HepG2 (cell line): ENCODE results near the gene CAMK2A. TPM values are rescaled to one million over a fixed set of nuclear protein-coding genes. Genes with fewer than 3 reads are reported as not detected.

ENCODE experiments used
- ATAC-seq: fragments of 200-7000 bp; cut with Tn5 transposase; 3 replicates; pipeline ENCODE4 v1.9.1; 2020; ENCODE audit warnings: mild to moderate bottlenecking, moderate library complexity
- BruUV-seq: library from RNA; stranded (reverse); fragments of 400-500 nt; replicated peaks from 2 replicates; lab custom pipeline; 2021; lab: Mats Ljungman, UMichigan
- CTCF ChIA-PET: fragments of 300-600 bp; formaldehyde crosslinking; extraction: SDS; loops from one replicate; lab custom pipeline; 2021; ENCODE audit warnings: low total read pairs, inconsistent platforms, low intra/inter-chr PET ratio; lab: Yijun Ruan, JAX
- POLR2A ChIA-PET: fragments of 350-600 bp; sonication (Branson Sonifier 250); formaldehyde crosslinking; loops from one replicate; lab custom pipeline; 2020; ENCODE audit warnings: antibody characterized with exemption, inconsistent platforms; lab: Yijun Ruan, JAX
- DNase-seq: peaks from one replicate; pipeline ENCODE4 v3.0.0-alpha.2; 2015; ENCODE audit warnings: low spot score
- FAIRE-seq: peaks from 3 replicates; lab custom pipeline; 2011; peaks lifted over from hg19 to GRCh38; lab: Jason Lieb, UNC
- H2AFZ ChIP-seq: one replicate; pipeline ENCODE4 v1.6.1; 2011; ENCODE audit warnings: low read length, inconsistent platforms
- H3K27ac ChIP-seq: fragments of 300-600 bp; 3 replicates; pipeline ENCODE4 v1.8.0; 2011; ENCODE audit warnings: mixed run types, mild to moderate bottlenecking, mixed read lengths, low read length, inconsistent platforms; ENCODE audit not compliant: insufficient read depth; ENCODE audit errors: extremely low read length
- H3K27me3 ChIP-seq, 2 experiments: fragments of 200-600 bp in 1 of 2; 2 replicates in 1 of 2; 3 replicates in 1 of 2; pipeline versions ENCODE4 v1.6.0 to v1.8.0; 2011; ENCODE audit warnings: low read length in 2 of 2, mild to moderate bottlenecking in 2 of 2, moderate library complexity in 2 of 2, inconsistent platforms in 1 of 2; ENCODE audit not compliant: insufficient read depth in 2 of 2, control insufficient read depth in 1 of 2
- H3K36me3 ChIP-seq, 2 experiments: fragments of 200-600 bp in 1 of 2; replicated peaks in 1 of 2; 2 replicates in 1 of 2; 3 replicates in 1 of 2; pipeline versions ENCODE4 v1.5.1 to v1.8.0; 2011; ENCODE audit warnings: low read length in 2 of 2, inconsistent platforms in 1 of 2; ENCODE audit not compliant: insufficient read depth in 2 of 2, control insufficient read depth in 1 of 2
- H3K4me1 ChIP-seq: 2 replicates; pipeline ENCODE4 v1.5.1; 2012; ENCODE audit warnings: low read length, inconsistent platforms; ENCODE audit not compliant: insufficient read depth
- H3K4me2 ChIP-seq: 2 replicates; pipeline ENCODE4 v1.6.0; 2011; ENCODE audit warnings: low read depth, low read length, inconsistent platforms
- H3K4me3 ChIP-seq, 3 experiments: fragments of 200-600 bp in 1 of 3; sonication (generic), shearing (Covaris generic) in 1 of 3; replicated peaks in 1 of 3; 2 replicates each; pipeline ENCODE4 v1.5.1; 2011 to 2016; ENCODE audit warnings: low read length in 3 of 3, inconsistent platforms in 2 of 3, low read depth in 2 of 3, mild to moderate bottlenecking in 2 of 3, control low read depth in 1 of 3, mixed read lengths in 1 of 3; ENCODE audit not compliant: insufficient read depth in 1 of 3
- H3K79me2 ChIP-seq: one replicate; pipeline ENCODE4 v1.6.1; 2011; ENCODE audit warnings: low read length, inconsistent platforms; ENCODE audit not compliant: insufficient read depth
- H3K9ac ChIP-seq: 2 replicates; pipeline ENCODE4 v1.6.0; 2011; ENCODE audit warnings: mild to moderate bottlenecking, low read depth, low read length, inconsistent platforms; ENCODE audit not compliant: insufficient read depth
- H3K9me3 ChIP-seq: 2 replicates; pipeline ENCODE4 v1.5.1; 2012; ENCODE audit warnings: mild to moderate bottlenecking, low read length
- H4K20me1 ChIP-seq: 2 replicates; pipeline ENCODE4 v1.6.0; 2011; ENCODE audit warnings: inconsistent platforms, mild to moderate bottlenecking, low read length, moderate library complexity; ENCODE audit not compliant: insufficient read depth
- BCL3 ChIP-seq: sonication (generic); formaldehyde crosslinking; IDR thresholded peaks from 2 replicates; pipeline ENCODE4 v1.5.1; 2020; ENCODE audit warnings: mild to moderate bottlenecking, missing genetic modification reagents, moderate library complexity
- CENPT ChIP-seq: sonication (generic); formaldehyde crosslinking; IDR thresholded peaks from 2 replicates; pipeline ENCODE4 v1.8.0; 2022; ENCODE audit warnings: low read depth, mild to moderate bottlenecking, moderate library complexity, missing genetic modification reagents
- FOXA3 ChIP-seq: IDR thresholded peaks from 2 replicates; pipeline ENCODE4 v1.6.1; 2016; ENCODE audit warnings: missing genetic modification reagents, missing compliant biosample characterization
- FOXO1 ChIP-seq: sonication (generic); formaldehyde crosslinking; IDR thresholded peaks from 2 replicates; pipeline ENCODE4 v1.4.0; 2020; ENCODE audit warnings: missing genetic modification reagents
- GATAD1 ChIP-seq: IDR thresholded peaks from 2 replicates; pipeline ENCODE4 v1.6.1; 2016; ENCODE audit warnings: missing genetic modification reagents, missing compliant biosample characterization
- KDM2A ChIP-seq: sonication (generic); formaldehyde crosslinking; IDR thresholded peaks from 2 replicates; pipeline ENCODE4 v1.4.0; 2020; ENCODE audit warnings: low read depth, missing genetic modification reagents, borderline replicate concordance
- NFATC3 ChIP-seq: sonication (generic); formaldehyde crosslinking; IDR thresholded peaks from 2 replicates; pipeline ENCODE4 v1.5.1; 2020; ENCODE audit warnings: mild to moderate bottlenecking, missing genetic modification reagents
- RAD21 ChIP-seq: fragments of 450-650 bp; formaldehyde crosslinking; IDR thresholded peaks from 2 replicates; pipeline ENCODE4 v1.5.0; 2020; ENCODE audit warnings: mild to moderate bottlenecking
- SIX4 ChIP-seq: sonication (generic); formaldehyde crosslinking; IDR thresholded peaks from 2 replicates; pipeline ENCODE4 v1.4.0; 2020; ENCODE audit warnings: missing genetic modification reagents
- STAG1 ChIP-seq: sonication (generic); formaldehyde crosslinking; IDR thresholded peaks from 2 replicates; pipeline ENCODE4 v1.4.0; 2020; ENCODE audit warnings: missing genetic modification reagents
- XRCC5 ChIP-seq: fragments of 200-400 bp; formaldehyde crosslinking; optimal IDR thresholded peaks from 2 replicates; pipeline ENCODE3; 2017; ENCODE audit warnings: mild to moderate bottlenecking, low read length
- ZNF160 ChIP-seq: sonication (generic); formaldehyde crosslinking; IDR thresholded peaks from 2 replicates; pipeline ENCODE4 v1.8.0; 2022; ENCODE audit warnings: mild to moderate bottlenecking, inconsistent platforms, missing genetic modification reagents
- ZNF30 ChIP-seq: sonication (generic); formaldehyde crosslinking; IDR thresholded peaks from 2 replicates; pipeline ENCODE4 v1.5.0; 2020; ENCODE audit warnings: mild to moderate bottlenecking, missing genetic modification reagents
- ZNF343 ChIP-seq: sonication (generic); formaldehyde crosslinking; IDR thresholded peaks from 2 replicates; pipeline ENCODE4 v1.4.0; 2020; ENCODE audit warnings: mild to moderate bottlenecking, missing genetic modification reagents
- ZNF383 ChIP-seq: sonication (generic); formaldehyde crosslinking; IDR thresholded peaks from 2 replicates; pipeline ENCODE4 v1.4.0; 2020; ENCODE audit warnings: missing genetic modification reagents, mild to moderate bottlenecking, borderline replicate concordance
- ZNF740 ChIP-seq: sonication (generic); formaldehyde crosslinking; IDR thresholded peaks from 2 replicates; pipeline ENCODE4 v1.4.0; 2020; ENCODE audit warnings: missing genetic modification reagents
- WGBS: methylation state at CpG from one replicate; pipeline ENCODE4 v1.1.6; 2017; ENCODE audit warnings: low lambda C conversion rate; 5-methylcytosine and 5-hydroxymethylcytosine counted together
- in situ Hi-C: cut with HindIII; loops from 2 replicates; pipeline ENCODE4 v1.10.0; 2017; ENCODE audit warnings: low pct_unique_long_range_greater_than_20kb; ENCODE audit not compliant: extremely low pct_ligation_motif_present
- intact Hi-C: fragments of 100-400 bp; cut with micrococcal nuclease; formaldehyde crosslinking; loops from one replicate; pipeline ENCODE4 v1.10.0; 2022; ENCODE audit not compliant: unreplicated experiment
- polyA plus RNA-seq, 8 experiments: library from polyadenylated mRNA; depleted of rRNA in 3 of 8; stranded (reverse) in 7 of 8; unstranded in 1 of 8; fragments of >200 nt; fragmentation: Illumina TruSeq in 4 of 8; extraction: Trizol in 4 of 8; gene quantifications; 2 replicates each; pipeline versions ENCODE4 v1.2.1 to v1.2.3, GENCODE V29; 2011 to 2016; ENCODE audit warnings: low read depth in 4 of 8, missing spikeins in 1 of 8, mixed read lengths in 1 of 8; ENCODE audit not compliant: insufficient read depth in 1 of 8
- total RNA-seq, 5 experiments: library from RNA; depleted of rRNA; stranded (reverse); fragments of >200 nt; fragmentation: Illumina TruSeq; extraction: Trizol; gene quantifications; 2 replicates each; pipeline ENCODE4 v1.2.3, GENCODE V29; 2016; ENCODE audit warnings: low read depth in 1 of 5

CAMK2A gene
- total and polyA plus RNA-seq, 2 of the 13 experiments (the other 11 are each of a cell fraction or from before 2014, with no cell fraction given) = 0.11 TPM; not detected in 1

- intact Hi-C loops (no loop called here), in situ Hi-C loops (no loop called here)
- no peaks in the 10 kb centered on the region for H3K9me3 ChIP-seq
- no peaks in the 10 kb centered on the region for H3K4me1 ChIP-seq
- ATAC-seq (no peak), DNase-seq (no peak), FAIRE-seq (no peak)
- WGBS = 11% methylated on average over 4 of the region's 4 CpGs
- ChIA-PET CTCF (no interaction called here), POLR2A (interaction anchor here (1.2 kb wide), 1 partner anchor 19 kb away, joined by 4 read pairs; no protein-coding TSS in a partner anchor)
- H3K36me3 ChIP-seq = no peaks in the 10 kb centered on the region
- H3K27me3 ChIP-seq = peaks cover 2 to 45% of the 10 kb centered on the region in 2 experiments; a peak in 4 of 5 replicates
- no TSS peak for BruUV-seq
- no peaks in the 10 kb centered on the region for H4K20me1 ChIP-seq
- no peak overlapping the region for H2AFZ ChIP-seq
- no peak overlapping the region for H3K27ac ChIP-seq
- TF ChIP-seq CENPT (CRISPR knock-in tag) = no peak
- H3K4me3 ChIP-seq = no peak overlapping the region
- H3K79me2 ChIP-seq = no peaks in the 10 kb centered on the region
- no peak overlapping the region for H3K9ac ChIP-seq
- H3K4me2 ChIP-seq = no peak overlapping the region
Measured at GRCh38 chr5:150288361-150288760, 1.2 kb downstream of the CAMK2A start.

- Histone ChIP-seq H3K9ac (no peak overlapping the region), H3K27ac (no peak overlapping the region), H4K20me1 (no peaks in the 10 kb centered on the region), H2AFZ (no peak overlapping the region), H3K4me3 (no peak overlapping the region), H3K36me3 (no peaks in the 10 kb centered on the region), H3K79me2 (no peaks in the 10 kb centered on the region), H3K9me3 (no peaks in the 10 kb centered on the region), H3K4me2 (no peak overlapping the region), H3K4me1 (no peaks in the 10 kb centered on the region; the same call in 1 of the 2 replicates), H3K27me3 (peaks cover 2 to 57% of the 10 kb centered on the region in 2 experiments; a peak in 4 of 5 replicates)
- intact Hi-C loops (loop anchor here (1.0 kb wide), 1 partner anchor 63 kb away; no protein-coding TSS in a partner anchor), in situ Hi-C loops (no loop called here)
- WGBS = 11% methylated on average over 1 of the region's 5 CpGs
- CTCF ChIA-PET = no interaction called here
- no TSS peak for BruUV-seq
- FAIRE-seq (peak; percentile 82), ATAC-seq (peak; percentile 100), DNase-seq (peak; percentile 73)
- POLR2A ChIA-PET = no interaction called here
- TF ChIP-seq BCL3 (CRISPR knock-in tag) (no peak), RAD21 (CRISPR knock-in tag) (peak; percentile 79), NFATC3 (no peak), FOXO1 (CRISPR knock-in tag) (no peak), FOXA3 (peak; percentile 24; the same call in 1 of the 2 replicates), ZNF160 (no peak), ZNF30 (CRISPR knock-in tag) (no peak), ZNF383 (CRISPR knock-in tag) (no peak), GATAD1 (CRISPR knock-in tag) (0 out of 2 replicates have a peak, but pooled peaks have one; percentile 17), KDM2A (CRISPR knock-in tag) (peak; percentile 37; the same call in 1 of the 2 replicates), ZNF343 (no peak), SIX4 (CRISPR knock-in tag) (no peak), XRCC5 (peak; percentile 89), STAG1 (CRISPR knock-in tag) (peak; percentile 70), ZNF740 (CRISPR knock-in tag) (0 out of 2 replicates have a peak, but pooled peaks have one; percentile 31)
Measured at GRCh38 chr5:150286820-150287219, 2.8 kb downstream of the CAMK2A start.
